IMR-90 (cell line): ENCODE results near the gene PLAC9. TPM values are rescaled to one million over a fixed set of nuclear protein-coding genes. Genes with fewer than 3 reads are reported as not detected.

Experiments used
- ATAC-seq: fragments of 200-7000 bp; cut with Tn5 transposase; 2 replicates; pipeline ENCODE4 v1.9.1; 2020; ENCODE audit warnings: low read depth, mild to moderate bottlenecking, moderate library complexity
- BruUV-seq: library from RNA; stranded (reverse); fragments of 400-500 nt; replicated peaks from 2 replicates; lab custom pipeline; 2021; lab: Mats Ljungman, UMichigan
- CTCF ChIA-PET: fragments of 300-600 bp; formaldehyde crosslinking; extraction: SDS; loops from one replicate; lab custom pipeline; 2021; ENCODE audit warnings: antibody characterized with exemption; lab: Yijun Ruan, JAX
- POLR2A ChIA-PET: fragments of 300-600 bp; sonication (Branson Sonifier 250); formaldehyde crosslinking; loops from one replicate; lab custom pipeline; 2022; ENCODE audit warnings: antibody characterized with exemption; ENCODE audit not compliant: unreplicated experiment; lab: Charles Lee
- DNase-seq: peaks from one replicate; pipeline ENCODE4 v3.0.0; 2013
- H2AFZ ChIP-seq: replicated peaks from 2 replicates; pipeline ENCODE3; 2013; ENCODE audit warnings: low read length, mild to moderate bottlenecking; ENCODE audit not compliant: poor library complexity
- H2AK5ac ChIP-seq: 2 replicates; pipeline ENCODE4 v1.6.1; 2013; ENCODE audit warnings: low read depth, low read length, inconsistent platforms
- H2AK9ac ChIP-seq: replicated peaks from 2 replicates; pipeline ENCODE3; 2013; ENCODE audit warnings: mild to moderate bottlenecking, low read depth, low read length, moderate library complexity; ENCODE audit not compliant: poor library complexity
- H2BK120ac ChIP-seq: 2 replicates; pipeline ENCODE4 v1.6.1; 2013; ENCODE audit warnings: low read depth, low read length, inconsistent platforms
- H2BK15ac ChIP-seq: 3 replicates; pipeline ENCODE4 v1.6.1; 2013; ENCODE audit warnings: low read depth, low read length, inconsistent platforms
- H2BK20ac ChIP-seq: 2 replicates; pipeline ENCODE4 v1.6.1; 2013; ENCODE audit warnings: low read depth, mild to moderate bottlenecking, inconsistent platforms, low read length, moderate library complexity
- H2BK5ac ChIP-seq: 2 replicates; pipeline ENCODE4 v1.6.1; 2013; ENCODE audit warnings: mild to moderate bottlenecking, low read depth, low read length, inconsistent platforms; ENCODE audit not compliant: poor library complexity, severe bottlenecking
- H3K14ac ChIP-seq: replicated peaks from 2 replicates; pipeline ENCODE4 v1.6.1; 2013; ENCODE audit warnings: low read depth, low read length, inconsistent platforms
- H3K18ac ChIP-seq: 2 replicates; pipeline ENCODE4 v1.6.1; 2013; ENCODE audit warnings: low read depth, low read length, control low read depth
- H3K23ac ChIP-seq: 2 replicates; pipeline ENCODE4 v1.6.1; 2013; ENCODE audit warnings: low read depth, low read length, inconsistent platforms
- H3K27ac ChIP-seq: 2 replicates; pipeline ENCODE4 v1.5.1; 2013; ENCODE audit warnings: mild to moderate bottlenecking, control low read depth, low read length; ENCODE audit not compliant: insufficient read depth
- H3K27me3 ChIP-seq: 2 replicates; pipeline ENCODE4 v1.6.1; 2013; ENCODE audit warnings: low read length; ENCODE audit not compliant: control insufficient read depth, insufficient read depth
- H3K36me3 ChIP-seq: 2 replicates; pipeline ENCODE4 v1.6.1; 2013; ENCODE audit warnings: low read length, mixed read lengths; ENCODE audit not compliant: control insufficient read depth, insufficient read depth
- H3K4ac ChIP-seq: 2 replicates; pipeline ENCODE4 v1.6.1; 2013; ENCODE audit warnings: low read depth, low read length, inconsistent platforms
- H3K4me1 ChIP-seq: 2 replicates; pipeline ENCODE4 v1.6.1; 2013; ENCODE audit warnings: low read length, mixed read lengths; ENCODE audit not compliant: control insufficient read depth, insufficient read depth
- H3K4me2 ChIP-seq: 2 replicates; pipeline ENCODE4 v1.6.1; 2013; ENCODE audit warnings: low read depth, mild to moderate bottlenecking, control low read depth, low read length, moderate library complexity
- H3K4me3 ChIP-seq: 2 replicates; pipeline ENCODE4 v1.5.1; 2013; ENCODE audit warnings: low read depth, mild to moderate bottlenecking, control low read depth, low read length, moderate library complexity; ENCODE audit not compliant: insufficient read depth
- H3K56ac ChIP-seq: 2 replicates; pipeline ENCODE4 v1.6.1; 2013; ENCODE audit warnings: low read length, inconsistent platforms; ENCODE audit not compliant: insufficient read depth; ENCODE audit errors: extremely low read depth
- H3K79me1 ChIP-seq, 2 experiments: 2 replicates each; pipeline ENCODE4 v1.6.1; 2013; ENCODE audit warnings: low read length in 2 of 2, inconsistent platforms in 1 of 2, low read depth in 1 of 2
- H3K9ac ChIP-seq: 2 replicates; pipeline ENCODE4 v1.6.1; 2013; ENCODE audit warnings: low read depth, low read length, control low read depth
- H3K9me1 ChIP-seq: 2 replicates; pipeline ENCODE4 v1.6.1; 2013; ENCODE audit warnings: low read length, inconsistent platforms; ENCODE audit not compliant: insufficient read depth
- H3K9me3 ChIP-seq: 2 replicates; pipeline ENCODE4 v1.6.1; 2013; ENCODE audit warnings: low read length; ENCODE audit not compliant: control insufficient read depth, insufficient read depth
- H4K20me1 ChIP-seq: 2 replicates; pipeline ENCODE4 v1.6.1; 2013; ENCODE audit warnings: low read length, inconsistent platforms; ENCODE audit not compliant: insufficient read depth
- H4K5ac ChIP-seq: 2 replicates; pipeline ENCODE4 v1.6.1; 2013; ENCODE audit warnings: mild to moderate bottlenecking, low read depth, low read length, control low read depth
- H4K8ac ChIP-seq, 2 experiments: 2 replicates each; pipeline ENCODE4 v1.6.1; 2013; ENCODE audit warnings: low read depth in 2 of 2, low read length in 2 of 2, control low read depth in 1 of 2, inconsistent platforms in 1 of 2
- H4K91ac ChIP-seq: 2 replicates; pipeline ENCODE4 v1.6.1; 2013; ENCODE audit warnings: low read depth, low read length, inconsistent platforms; ENCODE audit not compliant: insufficient read depth
- CHD1 ChIP-seq: IDR thresholded peaks from 2 replicates; pipeline ENCODE4 v1.6.1; 2012; ENCODE audit warnings: low read depth, low read length, improper control_type of control experiment
- FOS ChIP-seq: fragments of 150-350 bp; IDR thresholded peaks from 2 replicates; pipeline ENCODE4 v1.6.1; 2016; ENCODE audit warnings: low read depth, low read length
- MAFK ChIP-seq: IDR thresholded peaks from 2 replicates; pipeline ENCODE4 v1.6.1; 2012; ENCODE audit warnings: low read depth, low read length, improper control_type of control experiment
- MAZ ChIP-seq: IDR thresholded peaks from 2 replicates; pipeline ENCODE4 v1.6.1; 2012; ENCODE audit warnings: low read depth, mild to moderate bottlenecking, low read length, improper control_type of control experiment, moderate library complexity, borderline replicate concordance
- MXI1 ChIP-seq: IDR thresholded peaks from 2 replicates; pipeline ENCODE4 v1.6.1; 2012; ENCODE audit warnings: low read depth, mild to moderate bottlenecking, low read length, moderate library complexity, borderline replicate concordance
- NFE2L2 ChIP-seq: fragments of 150-350 bp; IDR thresholded peaks from 2 replicates; pipeline ENCODE4 v1.6.1; 2016; ENCODE audit warnings: low read depth, mild to moderate bottlenecking, low read length
- POLR2A ChIP-seq: IDR thresholded peaks from 2 replicates; pipeline ENCODE4 v1.6.1; 2012; ENCODE audit warnings: mild to moderate bottlenecking, low read depth, low read length
- RCOR1 ChIP-seq: IDR thresholded peaks from 2 replicates; pipeline ENCODE4 v1.6.1; 2012; ENCODE audit warnings: mild to moderate bottlenecking, low read length, improper control_type of control experiment; ENCODE audit not compliant: insufficient replicate concordance
- WGBS, 2 experiments: methylation state at CpG; one replicate each; pipeline versions ENCODE4 v1.1.5 to v1.1.7; 2013; ENCODE audit warnings: missing lambda C conversion rate in 2 of 2; ENCODE audit not compliant: insufficient read length in 1 of 2; ENCODE audit errors: extremely low coverage in 2 of 2; 5-methylcytosine and 5-hydroxymethylcytosine counted together
- dilution Hi-C: fragments of 300-500 bp; cut with HindIII; formaldehyde crosslinking; loops from one replicate; pipeline ENCODE4 v1.14.3; 2018; ENCODE audit warnings: low sequenced_read_pairs; ENCODE audit not compliant: unreplicated experiment
- in situ Hi-C: fragments of 300-500 bp; cut with MboI; formaldehyde crosslinking; loops from 3 replicates; pipeline ENCODE4 v1.14.3; 2019; ENCODE audit warnings: low sequenced_read_pairs, inconsistent platforms, mixed read lengths
- intact Hi-C: fragments of 100-400 bp; cut with micrococcal nuclease; formaldehyde crosslinking; loops from 2 replicates; pipeline ENCODE4 v1.10.0; 2022
- polyA plus RNA-seq, 3 experiments: library from polyadenylated mRNA; depleted of rRNA; stranded (reverse); fragments of >200 nt; gene quantifications; 2 replicates each; pipeline ENCODE4 v1.2.3, GENCODE V29; 2012; ENCODE audit warnings: low replicate concordance in 1 of 3
- total RNA-seq: library from RNA; depleted of rRNA; stranded (reverse); fragments of >200 nt; gene quantifications from 2 replicates; pipeline ENCODE4 v1.2.3, GENCODE V29; 2012
- TF ChIP-seq, protein P1 (sequence below): conservative IDR thresholded peaks from 2 replicates; pipeline ENCODE4 v1.5.1; 2012; ENCODE audit warnings: mild to moderate bottlenecking, low read depth, low read length, improper control_type of control experiment
- TF ChIP-seq, protein P2 (sequence below): fragments of 150-350 bp; IDR thresholded peaks from 2 replicates; pipeline ENCODE4 v1.6.1; 2016; ENCODE audit warnings: low read depth, mild to moderate bottlenecking, low read length, moderate library complexity, borderline replicate concordance

PLAC9 gene
- total and polyA plus RNA-seq, 2 of the 4 experiments (the other 2 are of a cell fraction), result 1.6 to 12.2 TPM

DNA sequence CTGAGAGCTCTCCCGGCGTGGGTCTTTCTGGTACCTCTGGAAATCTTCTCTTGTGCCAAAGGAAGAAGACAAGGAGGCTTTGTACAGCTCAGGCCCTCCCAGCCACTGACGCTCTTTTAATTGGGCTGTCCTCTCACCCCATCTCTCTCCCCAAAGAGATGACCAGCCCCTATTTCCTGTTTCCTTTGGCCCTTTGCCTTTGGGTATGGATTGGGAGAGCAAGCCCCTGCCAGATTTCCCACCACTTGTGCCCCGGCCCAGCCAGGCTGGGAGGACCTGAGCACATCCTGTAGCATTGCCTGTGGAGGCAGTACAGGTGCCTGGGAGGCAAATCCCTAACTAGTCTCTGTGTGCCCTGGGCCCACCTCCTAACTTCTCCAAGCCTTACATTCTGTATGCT, 5.7 kb upstream of the PLAC9 start:
- Histone ChIP-seq H3K14ac (no peak overlapping the region), H2AFZ (no peak overlapping the region), H3K9me3 (no peaks in the 10 kb centered on the region), H2AK5ac (no peak overlapping the region), H3K23ac (no peak overlapping the region), H2BK5ac (no peak overlapping the region), H2BK15ac (no peak overlapping the region), H3K56ac (no peak overlapping the region), H2BK20ac (no peak overlapping the region), H3K79me1 (no peaks in the 10 kb centered on the region), H3K4ac (no peak overlapping the region), H3K4me1 (no peaks in the 10 kb centered on the region), H3K27ac (no peak overlapping the region), H4K91ac (no peak overlapping the region), H3K18ac (no peak overlapping the region), H3K27me3 (peaks cover 4% of the 10 kb centered on the region), H3K9me1 (no peaks in the 10 kb centered on the region), H3K4me2 (no peak overlapping the region), H4K5ac (no peak overlapping the region), H4K8ac (no peak overlapping the region), H2BK120ac (no peak overlapping the region), H2AK9ac (no peak overlapping the region), H4K20me1 (no peaks in the 10 kb centered on the region), H3K9ac (no peak overlapping the region), H3K36me3 (no peaks in the 10 kb centered on the region), H3K4me3 (no peak overlapping the region)
- ChIA-PET POLR2A (no interaction called here), CTCF (no interaction called here)
- DNase-seq (no peak), ATAC-seq (no peak)
- in situ Hi-C loops, result no loop called here
- no CpG with 5 or more reads among the region's 4 CpGs for WGBS, 2 experiments
- TF ChIP-seq, protein P1, sequence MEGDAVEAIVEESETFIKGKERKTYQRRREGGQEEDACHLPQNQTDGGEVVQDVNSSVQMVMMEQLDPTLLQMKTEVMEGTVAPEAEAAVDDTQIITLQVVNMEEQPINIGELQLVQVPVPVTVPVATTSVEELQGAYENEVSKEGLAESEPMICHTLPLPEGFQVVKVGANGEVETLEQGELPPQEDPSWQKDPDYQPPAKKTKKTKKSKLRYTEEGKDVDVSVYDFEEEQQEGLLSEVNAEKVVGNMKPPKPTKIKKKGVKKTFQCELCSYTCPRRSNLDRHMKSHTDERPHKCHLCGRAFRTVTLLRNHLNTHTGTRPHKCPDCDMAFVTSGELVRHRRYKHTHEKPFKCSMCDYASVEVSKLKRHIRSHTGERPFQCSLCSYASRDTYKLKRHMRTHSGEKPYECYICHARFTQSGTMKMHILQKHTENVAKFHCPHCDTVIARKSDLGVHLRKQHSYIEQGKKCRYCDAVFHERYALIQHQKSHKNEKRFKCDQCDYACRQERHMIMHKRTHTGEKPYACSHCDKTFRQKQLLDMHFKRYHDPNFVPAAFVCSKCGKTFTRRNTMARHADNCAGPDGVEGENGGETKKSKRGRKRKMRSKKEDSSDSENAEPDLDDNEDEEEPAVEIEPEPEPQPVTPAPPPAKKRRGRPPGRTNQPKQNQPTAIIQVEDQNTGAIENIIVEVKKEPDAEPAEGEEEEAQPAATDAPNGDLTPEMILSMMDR, result no peak
- TF ChIP-seq RCOR1 (no peak), FOS (no peak), POLR2A (no peak), MXI1 (no peak), NFE2L2 (no peak), CHD1 (no peak), MAFK (no peak), MAZ (no peak)
- TF ChIP-seq, protein P2, sequence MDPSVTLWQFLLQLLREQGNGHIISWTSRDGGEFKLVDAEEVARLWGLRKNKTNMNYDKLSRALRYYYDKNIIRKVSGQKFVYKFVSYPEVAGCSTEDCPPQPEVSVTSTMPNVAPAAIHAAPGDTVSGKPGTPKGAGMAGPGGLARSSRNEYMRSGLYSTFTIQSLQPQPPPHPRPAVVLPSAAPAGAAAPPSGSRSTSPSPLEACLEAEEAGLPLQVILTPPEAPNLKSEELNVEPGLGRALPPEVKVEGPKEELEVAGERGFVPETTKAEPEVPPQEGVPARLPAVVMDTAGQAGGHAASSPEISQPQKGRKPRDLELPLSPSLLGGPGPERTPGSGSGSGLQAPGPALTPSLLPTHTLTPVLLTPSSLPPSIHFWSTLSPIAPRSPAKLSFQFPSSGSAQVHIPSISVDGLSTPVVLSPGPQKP, result no peak
- dilution Hi-C loops, result no loop called here
- no TSS peak for BruUV-seq
- intact Hi-C loops, result no loop called here
